Stimulated activated CD4-positive, alpha-beta T cell treated with anti-CD3 and anti-CD28 coated beads, Interleukin-15, amount 100 ng/mL, for 1 hour (primary cell): ENCODE results near the gene ABT1.
"Not testable (repeated sequence)": the region's sequence is repeated elsewhere in the genome, so short reads cannot be mapped to it uniquely, and the experiment has no call there.

Source experiments
- DNase-seq, 2 donors: peaks; one replicate each; pipeline ENCODE4 v3.0.0-alpha.2; 2020; ENCODE audit warnings: low read depth in 1 of 2, low spot score in 1 of 2

Gene ABT1

GRCh38 chr6:26596579-26597388 lies at the start of gene ABT1:
Gene ABT1 (plus strand): TSS chr6:26596953. CDS start chr6:26596983, 30 bp downstream.
- DNase-seq: peak; percentile 93

GRCh38 chr6:26547363-26547762 lies 49.4 kb upstream of the ABT1 start:
- DNase-seq: not testable (repeated sequence)

DNA sequence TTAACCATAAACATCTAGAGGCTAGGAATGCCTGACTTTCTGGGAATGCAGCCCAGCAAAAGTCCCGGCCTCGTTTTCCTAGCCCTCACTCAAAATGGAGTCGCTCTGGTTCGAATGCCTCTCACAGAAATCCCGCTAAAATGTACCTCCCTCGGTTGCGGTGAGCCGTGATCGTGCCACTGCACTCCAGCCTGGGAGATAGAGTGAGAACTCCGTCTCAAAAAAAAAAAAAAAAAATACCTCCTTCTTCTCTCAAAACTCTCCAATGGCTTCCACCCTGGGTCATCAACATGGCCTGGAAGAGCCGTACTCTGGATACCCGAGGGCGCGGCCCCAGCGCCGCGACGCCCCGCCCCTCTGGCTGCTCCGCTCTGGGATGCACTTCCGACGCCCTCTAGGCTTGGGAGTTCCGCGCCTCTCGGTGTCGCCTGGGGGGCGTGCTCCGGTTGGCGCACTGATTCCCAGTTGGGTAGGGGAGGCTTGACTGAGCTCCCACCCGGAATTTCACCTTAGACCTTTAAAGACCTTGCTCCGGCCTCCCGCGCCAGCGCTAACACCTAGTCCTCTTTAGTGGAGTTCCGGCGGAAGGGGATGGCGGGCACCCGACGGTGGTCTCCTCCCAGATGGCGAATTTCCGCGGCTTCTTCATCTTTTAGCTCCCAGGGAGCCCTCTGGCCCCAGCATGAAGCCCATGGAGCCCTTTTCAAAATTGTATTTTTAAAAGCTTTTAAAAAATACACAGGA lies 46.3 kb upstream of the ABT1 start:
- DNase-seq: peak; percentile 22 to 39

DNA sequence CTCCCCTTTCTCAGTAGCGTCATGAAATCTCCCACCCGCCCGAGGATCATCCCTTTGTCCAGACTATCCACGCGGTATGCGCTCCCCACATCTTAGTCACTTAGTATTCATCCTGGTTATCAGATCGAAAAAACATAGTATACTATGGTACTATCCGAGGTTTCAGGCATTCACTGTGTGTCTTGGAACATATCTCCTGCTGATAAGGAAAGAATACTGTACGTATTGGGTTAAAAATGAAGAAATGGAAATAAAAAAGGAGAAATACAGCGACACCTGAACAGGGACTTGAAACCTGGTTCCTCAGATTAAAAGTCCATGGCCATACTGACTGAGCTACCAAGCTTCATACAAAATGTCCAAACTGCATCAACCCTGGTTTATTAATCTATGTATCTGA lies 44.5 kb upstream of the ABT1 start:
- DNase-seq: no peak

GRCh38 chr6:26552640-26553188 lies 44.0 kb upstream of the ABT1 start:
- DNase-seq: no peak

DNA sequence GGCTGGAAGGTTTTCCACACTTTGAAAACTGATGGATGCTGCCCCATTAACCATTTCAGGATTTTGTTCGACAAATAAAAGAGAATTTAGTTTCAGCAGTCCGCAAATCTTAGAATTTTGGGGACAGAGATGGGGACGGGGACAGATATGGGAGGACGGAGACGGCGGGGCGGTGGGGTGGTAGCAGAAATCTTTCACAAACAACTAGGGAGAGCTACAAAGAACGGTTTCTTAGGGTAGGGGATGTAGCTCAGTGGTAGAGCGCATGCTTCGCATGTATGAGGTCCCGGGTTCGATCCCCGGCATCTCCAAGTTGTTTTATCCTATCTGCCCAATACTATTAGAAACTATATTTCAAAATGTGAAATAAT lies 43.5 kb upstream of the ABT1 start:
- DNase-seq: peak; percentile 53 to 70

DNA sequence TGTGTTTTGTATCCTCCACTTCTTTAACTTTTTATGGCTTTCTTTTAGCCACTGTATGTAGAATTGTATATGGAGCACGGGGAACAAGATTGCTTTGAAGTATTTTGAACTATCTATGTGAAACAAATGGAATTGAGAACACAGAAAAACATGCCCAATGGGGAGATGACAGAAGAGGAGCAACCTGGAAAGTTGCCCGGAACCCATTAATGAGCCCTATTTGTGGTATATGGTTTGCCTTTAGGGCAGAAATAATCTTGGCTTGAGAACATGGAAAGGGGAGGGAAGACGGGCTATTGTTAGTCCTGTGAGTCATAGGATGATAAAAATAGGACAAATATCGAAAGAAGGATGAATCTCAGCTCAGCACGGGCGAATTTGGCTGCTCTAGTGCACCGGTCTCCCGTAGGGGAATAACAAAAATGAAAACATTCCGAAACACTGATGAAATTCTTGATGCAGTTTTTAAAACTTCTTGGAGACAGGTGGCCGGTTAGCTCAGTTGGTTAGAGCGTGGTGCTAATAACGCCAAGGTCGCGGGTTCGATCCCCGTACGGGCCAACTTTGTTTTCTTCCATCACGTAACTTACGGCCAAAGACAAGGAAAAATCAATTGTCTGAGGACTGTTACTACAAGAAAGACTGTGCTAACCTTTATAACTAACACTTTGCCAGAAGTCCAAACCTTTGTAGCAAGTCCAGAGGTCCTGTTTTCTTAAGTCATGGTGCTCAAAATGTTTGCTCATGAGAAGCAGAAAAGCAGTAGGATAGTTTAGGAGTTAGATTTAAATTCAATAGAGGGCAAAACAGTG lies 42.9 kb upstream of the ABT1 start:
- DNase-seq: peak; percentile 57 to 74

- no peak for DNase-seq
Observed at GRCh38 chr6:26554447-26554696, 42.4 kb upstream of the ABT1 start.

- DNase-seq: peak in 1 of 2 donors; percentile 40
Observed at GRCh38 chr6:26554697-26555504, 41.9 kb upstream of the ABT1 start.

DNA sequence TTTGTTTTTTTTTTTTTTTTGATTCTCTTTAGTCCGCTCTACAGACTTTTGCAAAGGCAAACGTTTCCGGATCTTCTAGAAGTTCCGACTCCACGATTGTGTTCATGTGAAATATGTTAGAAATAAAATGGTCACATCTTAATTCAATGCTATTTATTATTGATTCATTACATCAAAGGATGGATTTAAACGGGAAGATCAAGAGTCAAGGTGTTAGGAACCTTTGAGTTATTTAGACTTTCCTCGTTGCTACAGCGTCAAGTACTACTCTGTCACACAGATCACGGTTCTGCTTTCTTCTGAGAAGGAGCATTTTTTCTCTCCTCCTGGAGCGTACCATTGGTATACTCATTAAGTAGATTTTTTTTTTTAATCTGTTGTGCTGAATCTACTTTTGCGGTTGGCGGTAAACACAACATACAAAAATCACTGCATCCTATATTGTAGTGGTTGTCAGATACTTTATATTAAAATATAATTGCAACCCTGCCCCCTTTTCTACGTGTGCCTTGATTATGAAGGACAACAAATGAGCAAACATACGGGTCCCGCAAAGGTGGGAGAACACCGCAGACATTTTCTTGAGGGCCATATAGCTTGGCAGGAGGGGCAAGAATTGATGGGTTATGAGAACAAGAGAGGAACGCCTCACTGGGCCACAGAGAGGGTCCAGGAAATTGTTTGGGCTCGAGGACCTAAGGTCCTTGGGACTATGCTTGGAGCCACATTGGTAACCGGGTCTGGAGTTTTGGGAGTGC lies 41.1 kb upstream of the ABT1 start:
- no peak for DNase-seq

- no peak for DNase-seq
Observed at GRCh38 chr6:26556263-26557070, 40.3 kb upstream of the ABT1 start.

- DNase-seq: no peak
Observed at GRCh38 chr6:26561533-26562466, 35.0 kb upstream of the ABT1 start.

DNA sequence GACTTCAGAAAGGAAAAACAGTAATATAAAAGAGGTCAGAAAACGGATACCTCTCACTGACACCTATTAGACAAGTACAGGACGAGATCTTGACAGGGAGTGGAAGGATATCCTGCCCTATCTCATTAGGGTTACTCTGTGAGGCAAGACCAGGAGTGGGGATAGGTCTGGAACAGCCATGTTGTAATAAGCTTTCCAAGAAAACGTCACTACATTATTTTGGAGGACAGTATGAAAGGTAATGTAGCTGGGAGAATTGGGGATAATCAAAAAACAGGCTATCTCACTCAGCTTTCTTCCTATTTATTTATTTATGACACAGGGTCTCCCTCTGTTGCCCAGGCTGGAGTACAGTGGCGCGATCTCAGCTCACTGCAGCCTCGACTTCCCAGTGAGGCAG lies 33.3 kb upstream of the ABT1 start:
- DNase-seq: no peak

- DNase-seq: peak; percentile 98 to 100
Observed at GRCh38 chr6:26568601-26569432, 27.9 kb upstream of the ABT1 start.

DNA sequence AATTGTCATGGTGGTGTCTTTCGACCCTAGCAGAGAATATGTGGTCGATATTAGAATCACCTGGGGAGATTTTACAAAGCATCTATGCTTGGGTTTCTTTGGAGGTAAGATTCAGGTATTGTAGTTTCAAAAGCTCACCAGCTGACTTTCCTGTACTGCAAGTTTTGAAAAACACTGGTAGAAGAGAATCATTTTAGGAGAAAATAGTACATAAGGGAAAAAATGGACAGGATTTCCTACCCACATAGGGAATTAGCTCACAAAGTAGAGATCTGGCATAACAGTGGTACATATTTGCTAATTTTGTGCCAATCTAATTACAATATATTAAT lies 27.4 kb upstream of the ABT1 start:
- no peak for DNase-seq

- no peak for DNase-seq
Observed at GRCh38 chr6:26570027-26570809, 26.5 kb upstream of the ABT1 start.
